K562 (cell line): ENCODE measurements around the gene LRP1B. TPM values are rescaled to one million over a fixed set of nuclear protein-coding genes. Genes with fewer than 3 reads are reported as not detected.

ENCODE experiments used
- ATAC-seq: fragments of 200-7000 bp; cut with Tn5 transposase; 3 replicates; pipeline ENCODE4 v1.9.1; 2020; ENCODE audit warnings: moderate library complexity
- BruUV-seq: library from RNA; stranded (reverse); fragments of 400-500 nt; replicated peaks from 2 replicates; lab custom pipeline; 2021; lab: Mats Ljungman, UMichigan
- CTCF ChIA-PET: fragments of 300-600 bp; formaldehyde crosslinking; extraction: SDS; loops from one replicate; lab custom pipeline; 2021; ENCODE audit warnings: low intra/inter-chr PET ratio; lab: Yijun Ruan, JAX
- POLR2A ChIA-PET: fragments of 300-600, 350-650 bp; sonication (Branson Sonifier 250); formaldehyde crosslinking; extraction: SDS; loops from one replicate; lab custom pipeline; 2021; ENCODE audit warnings: antibody characterized with exemption, inconsistent platforms; lab: Yijun Ruan, JAX
- DNase-seq, 4 experiments: peaks; one replicate each; pipeline versions ENCODE4 v3.0.0 to v3.0.0-alpha.2; 2011 to 2018; ENCODE audit warnings: low spot score in 3 of 4, mixed read lengths in 3 of 4; ENCODE audit errors: extremely low read depth in 1 of 4
- FAIRE-seq: peaks from 2 replicates; lab custom pipeline; 2011; peaks lifted over from hg19 to GRCh38; lab: Jason Lieb, UNC
- H2AFZ ChIP-seq: 2 replicates; pipeline ENCODE4 v1.6.0; 2011; ENCODE audit warnings: low read depth, low read length, control low read depth, inconsistent platforms
- H3K27ac ChIP-seq: fragments of 200-600 bp; 3 replicates; pipeline ENCODE4 v1.8.0; 2011; ENCODE audit warnings: low read depth, mild to moderate bottlenecking, control low read depth, inconsistent platforms, low read length, moderate library complexity, mixed read lengths; ENCODE audit errors: extremely low read depth
- H3K27me3 ChIP-seq, 2 experiments: fragments of 300-600 bp in 1 of 2; 2 replicates in 1 of 2; 3 replicates in 1 of 2; pipeline versions ENCODE4 v1.6.0 to v1.8.0; 2011; ENCODE audit warnings: inconsistent platforms in 2 of 2, low read length in 2 of 2, mild to moderate bottlenecking in 1 of 2, mixed read lengths in 1 of 2, moderate library complexity in 1 of 2; ENCODE audit not compliant: control insufficient read depth in 2 of 2, insufficient read depth in 2 of 2
- H3K36me3 ChIP-seq: fragments of 300-600 bp; 3 replicates; pipeline ENCODE4 v1.8.0; 2011; ENCODE audit warnings: mild to moderate bottlenecking, low read length, inconsistent platforms; ENCODE audit not compliant: control insufficient read depth, insufficient read depth
- H3K4me1 ChIP-seq, 2 experiments: fragments of 200-600 bp in 1 of 2; replicated peaks in 1 of 2; 2 replicates in 1 of 2; 3 replicates in 1 of 2; pipeline versions ENCODE4 v1.5.1 to v1.8.0; 2011; ENCODE audit warnings: inconsistent platforms in 2 of 2, low read length in 2 of 2, mild to moderate bottlenecking in 1 of 2, mixed read lengths in 1 of 2, moderate library complexity in 1 of 2; ENCODE audit not compliant: control insufficient read depth in 2 of 2, insufficient read depth in 2 of 2
- H3K4me2 ChIP-seq: 2 replicates; pipeline ENCODE4 v1.6.1; 2011; ENCODE audit warnings: low read length, control low read depth, inconsistent platforms, mixed read lengths; ENCODE audit not compliant: insufficient read depth
- H3K4me3 ChIP-seq: fragments of 200-600 bp; sonication (generic), shearing (Covaris generic); 2 replicates; pipeline ENCODE4 v1.5.1; 2016; ENCODE audit warnings: control low read depth, inconsistent platforms
- H3K79me2 ChIP-seq: fragments of 200-600 bp; 3 replicates; pipeline ENCODE4 v1.8.0; 2011; ENCODE audit warnings: low read length, inconsistent platforms; ENCODE audit not compliant: control insufficient read depth, insufficient read depth
- H3K9ac ChIP-seq, 2 experiments: 2 replicates each; pipeline versions ENCODE4 v1.6.0 to v1.6.1; 2011; ENCODE audit warnings: low read depth in 2 of 2, low read length in 2 of 2, control low read depth in 1 of 2, inconsistent platforms in 1 of 2, mild to moderate bottlenecking in 1 of 2, mixed read lengths in 1 of 2; ENCODE audit not compliant: insufficient read depth in 1 of 2
- H3K9me1 ChIP-seq: one replicate; pipeline ENCODE4 v1.6.0; 2011; ENCODE audit warnings: inconsistent platforms, mild to moderate bottlenecking, low read length, moderate library complexity; ENCODE audit not compliant: control insufficient read depth, insufficient read depth
- H3K9me3 ChIP-seq: replicated peaks from 2 replicates; pipeline ENCODE4 v1.5.1; 2011; ENCODE audit warnings: low read depth, low read length, inconsistent platforms; ENCODE audit not compliant: control insufficient read depth, insufficient read depth
- H4K20me1 ChIP-seq: replicated peaks from 2 replicates; pipeline ENCODE4 v1.6.1; 2011; ENCODE audit warnings: low read length, inconsistent platforms, mixed read lengths; ENCODE audit not compliant: control insufficient read depth, insufficient read depth
- DPF2 ChIP-seq: fragments of 450-650 bp; IDR thresholded peaks from 2 replicates; pipeline ENCODE4 v1.6.1; 2016
- HDAC2 ChIP-seq: fragments of 450-650 bp; IDR thresholded peaks from 2 replicates; pipeline ENCODE4 v1.6.1; 2016; ENCODE audit warnings: mild to moderate bottlenecking
- HNRNPK ChIP-seq: fragments of 200-400 bp; formaldehyde crosslinking; IDR thresholded peaks from one replicate; pipeline ENCODE4 v1.6.1; 2018; ENCODE audit warnings: mild to moderate bottlenecking, low read depth, low read length; ENCODE audit not compliant: poor library complexity, severe bottlenecking
- PHB2 ChIP-seq: fragments of 450-650 bp; IDR thresholded peaks from 2 replicates; pipeline ENCODE4 v1.6.1; 2017; ENCODE audit warnings: low read depth
- PPARD ChIP-seq: fragments of 250-450 bp; sonication (Bioruptor Pico); IDR thresholded peaks from 2 replicates; pipeline ENCODE4 v1.8.0; 2022; ENCODE audit warnings: inconsistent platforms, mild to moderate bottlenecking, moderate library complexity
- TRIM28 ChIP-seq: fragments of 450-650 bp; IDR thresholded peaks from 2 replicates; pipeline ENCODE4 v1.6.1; 2017
- ZNF232 ChIP-seq: sonication (generic); formaldehyde crosslinking; IDR thresholded peaks from 2 replicates; pipeline ENCODE4 v1.8.0; 2022; ENCODE audit warnings: mild to moderate bottlenecking, missing genetic modification reagents
- WGBS: fragments of 100-300 bp; shearing (Covaris generic); methylation state at CpG from one replicate; pipeline ENCODE4 v1.1.6; 2016; ENCODE audit warnings: low coverage, mixed read lengths; ENCODE audit not compliant: insufficient coverage; ENCODE audit errors: missing lambda C conversion rate; 5-methylcytosine and 5-hydroxymethylcytosine counted together
- in situ Hi-C: fragments of 300-500 bp; cut with MboI; formaldehyde crosslinking; loops from 4 replicates; pipeline ENCODE4 v1.15.0; 2018; ENCODE audit warnings: inconsistent platforms, mixed read lengths
- intact Hi-C: fragments of 100-400 bp; cut with micrococcal nuclease; formaldehyde crosslinking; loops from 2 replicates; pipeline ENCODE4 v1.14.2; 2022
- polyA plus RNA-seq, 8 experiments: library from polyadenylated mRNA; depleted of rRNA in 4 of 8; stranded (reverse) in 5 of 8; unstranded in 3 of 8; fragments of >200 nt; fragmentation: Nextera tagmentation in 2 of 8; fragmentation: Illumina TruSeq in 1 of 8; extraction: Ambion mirVana in 2 of 8; extraction: Trizol in 1 of 8; gene quantifications; 2 replicates each; pipeline versions ENCODE4 v1.2.1 to v1.2.3, GENCODE V29; 2011 to 2014; ENCODE audit warnings: inconsistent platforms in 1 of 8, missing spikeins in 1 of 8
- total RNA-seq, 7 experiments: library from RNA; depleted of rRNA in 6 of 7; stranded (reverse); fragments of >200 nt in 6 of 7; fragmentation: Illumina TruSeq in 2 of 7; extraction: Trizol in 2 of 7; gene quantifications; 2 replicates each; pipeline versions ENCODE4 v1.2.1 to v1.2.3, GENCODE V29; 2011 to 2021; ENCODE audit warnings: low replicate concordance in 1 of 7
- TF ChIP-seq, protein P1 (sequence below): fragments of 250-450 bp; sonication (Bioruptor Pico); IDR thresholded peaks from 2 replicates; pipeline ENCODE4 v1.9.0; 2021; ENCODE audit warnings: mild to moderate bottlenecking
- TF ChIP-seq, protein P2 (sequence below): fragments of 450-650 bp; IDR thresholded peaks from 2 replicates; pipeline ENCODE4 v1.7.0; 2016; ENCODE audit warnings: borderline replicate concordance
- TF ChIP-seq, protein P3 (sequence below): sonication (generic); IDR thresholded peaks from 2 replicates; pipeline ENCODE4 v1.6.1; 2016

LRP1B gene
- total and polyA plus RNA-seq, 9 of the 15 experiments (the other 6 are each of a cell fraction or from before 2014, with no cell fraction given), result not detected

DNA sequence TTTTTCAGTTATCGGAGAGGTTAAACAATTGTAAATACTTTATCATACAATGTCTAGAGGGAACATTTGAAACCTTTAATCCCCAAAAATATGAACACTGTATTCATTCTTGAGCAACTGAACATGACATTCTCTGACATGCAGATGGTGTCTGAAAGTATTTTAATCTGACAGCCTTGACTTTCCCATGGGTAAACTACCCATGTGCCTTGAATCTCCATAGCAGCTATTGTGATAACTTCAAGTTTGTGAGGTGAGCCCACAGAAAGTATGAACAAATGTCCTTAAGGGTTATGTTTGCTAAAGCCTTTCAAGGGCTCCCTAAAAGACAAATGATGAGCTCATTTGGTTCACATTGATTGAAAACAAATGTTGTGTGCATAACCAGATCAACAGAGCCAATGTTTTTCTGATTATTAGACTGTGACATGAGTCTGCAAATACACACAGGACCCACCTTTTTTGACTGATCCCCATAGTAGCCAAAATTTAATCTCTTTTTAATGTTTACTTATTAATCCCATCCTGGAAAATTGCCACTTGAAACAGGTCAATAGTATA is 1326.0 kb downstream of the LRP1B start (continued):
- TF ChIP-seq DPF2 (no peak), ZNF232 (CRISPR knock-in tag) (no peak), HDAC2 (no peak), PHB2 (no peak), PPARD (CRISPR knock-in tag) (no peak)

DNA sequence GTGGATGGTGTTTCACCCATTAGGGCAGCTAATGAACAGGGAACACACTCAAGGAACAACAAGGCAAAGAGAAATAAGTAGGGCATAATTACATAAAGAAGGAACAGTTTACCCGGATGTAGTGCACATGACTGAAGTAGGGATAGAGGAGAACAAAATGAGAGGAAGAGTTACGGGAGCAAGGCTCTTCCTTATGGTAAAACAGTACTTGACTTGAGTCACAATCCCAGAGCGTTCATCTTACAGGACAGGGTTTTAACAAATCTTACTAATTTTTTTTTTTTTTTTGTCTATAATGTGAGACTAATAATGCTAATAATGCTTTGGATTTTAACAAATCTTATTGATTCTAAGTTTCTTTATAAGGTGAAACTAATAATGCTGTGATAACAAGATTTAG is 1329.5 kb downstream of the LRP1B start:
- Histone ChIP-seq H2AFZ (no peak overlapping the region), H3K9me3 (no peaks in the 10 kb centered on the region), H3K4me2 (no peak overlapping the region), H3K27me3 (no peaks in the 10 kb centered on the region), H4K20me1 (no peaks in the 10 kb centered on the region), H3K4me3 (no peak overlapping the region), H3K9me1 (no peaks in the 10 kb centered on the region), H3K4me1 (no peaks in the 10 kb centered on the region), H3K9ac (no peak overlapping the region), H3K27ac (no peak overlapping the region), H3K79me2 (no peaks in the 10 kb centered on the region), H3K36me3 (no peaks in the 10 kb centered on the region)
- ChIA-PET CTCF (no interaction called here), POLR2A (no interaction called here)
- 0% methylated on average over 3 of the region's 3 CpGs for WGBS
- in situ Hi-C loops (no loop called here), intact Hi-C loops (no loop called here)
- TF ChIP-seq, protein P1, sequence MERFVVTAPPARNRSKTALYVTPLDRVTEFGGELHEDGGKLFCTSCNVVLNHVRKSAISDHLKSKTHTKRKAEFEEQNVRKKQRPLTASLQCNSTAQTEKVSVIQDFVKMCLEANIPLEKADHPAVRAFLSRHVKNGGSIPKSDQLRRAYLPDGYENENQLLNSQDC (CRISPR knock-in tag), result no peak
- TF ChIP-seq TRIM28 (no peak), HNRNPK (no peak)
- TF ChIP-seq, protein P2, sequence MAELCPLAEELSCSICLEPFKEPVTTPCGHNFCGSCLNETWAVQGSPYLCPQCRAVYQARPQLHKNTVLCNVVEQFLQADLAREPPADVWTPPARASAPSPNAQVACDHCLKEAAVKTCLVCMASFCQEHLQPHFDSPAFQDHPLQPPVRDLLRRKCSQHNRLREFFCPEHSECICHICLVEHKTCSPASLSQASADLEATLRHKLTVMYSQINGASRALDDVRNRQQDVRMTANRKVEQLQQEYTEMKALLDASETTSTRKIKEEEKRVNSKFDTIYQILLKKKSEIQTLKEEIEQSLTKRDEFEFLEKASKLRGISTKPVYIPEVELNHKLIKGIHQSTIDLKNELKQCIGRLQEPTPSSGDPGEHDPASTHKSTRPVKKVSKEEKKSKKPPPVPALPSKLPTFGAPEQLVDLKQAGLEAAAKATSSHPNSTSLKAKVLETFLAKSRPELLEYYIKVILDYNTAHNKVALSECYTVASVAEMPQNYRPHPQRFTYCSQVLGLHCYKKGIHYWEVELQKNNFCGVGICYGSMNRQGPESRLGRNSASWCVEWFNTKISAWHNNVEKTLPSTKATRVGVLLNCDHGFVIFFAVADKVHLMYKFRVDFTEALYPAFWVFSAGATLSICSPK, result no peak
- TF ChIP-seq, protein P3, sequence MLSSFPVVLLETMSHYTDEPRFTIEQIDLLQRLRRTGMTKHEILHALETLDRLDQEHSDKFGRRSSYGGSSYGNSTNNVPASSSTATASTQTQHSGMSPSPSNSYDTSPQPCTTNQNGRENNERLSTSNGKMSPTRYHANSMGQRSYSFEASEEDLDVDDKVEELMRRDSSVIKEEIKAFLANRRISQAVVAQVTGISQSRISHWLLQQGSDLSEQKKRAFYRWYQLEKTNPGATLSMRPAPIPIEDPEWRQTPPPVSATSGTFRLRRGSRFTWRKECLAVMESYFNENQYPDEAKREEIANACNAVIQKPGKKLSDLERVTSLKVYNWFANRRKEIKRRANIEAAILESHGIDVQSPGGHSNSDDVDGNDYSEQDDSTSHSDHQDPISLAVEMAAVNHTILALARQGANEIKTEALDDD, result no peak
- FAIRE-seq, result no peak
- no peak for ATAC-seq
- DNase-seq, result no peak
- no TSS peak for BruUV-seq
